ACC112 (cell line): ENCODE measurements around the gene PLXNA3.

Experiments
- H2AFZ ChIP-seq: fragments of 200-600 bp; sonication (generic); one replicate; pipeline ENCODE4 v1.6.0; 2017; ENCODE audit warnings: antibody characterized with exemption, low read length; ENCODE audit not compliant: unreplicated experiment
- H3K27ac ChIP-seq: fragments of 200-600 bp; sonication (generic); 2 replicates; pipeline ENCODE4 v1.5.1; 2014; ENCODE audit warnings: low read depth, mild to moderate bottlenecking, antibody characterized with exemption, low read length, moderate library complexity
- H3K27me3 ChIP-seq: fragments of 200-600 bp; sonication (generic); 2 replicates; pipeline ENCODE4 v1.6.1; 2014; ENCODE audit warnings: mild to moderate bottlenecking, antibody characterized with exemption, low read length, moderate library complexity, mixed read lengths; ENCODE audit not compliant: insufficient read depth
- H3K36me3 ChIP-seq: fragments of 200-600 bp; sonication (generic); 2 replicates; pipeline ENCODE4 v1.6.1; 2016; ENCODE audit warnings: mild to moderate bottlenecking, antibody characterized with exemption, low read length, moderate library complexity, mixed read lengths; ENCODE audit not compliant: insufficient read depth
- H3K4me1 ChIP-seq: fragments of 200-600 bp; sonication (generic); one replicate; pipeline ENCODE4 v1.6.1; 2016; ENCODE audit warnings: low read length, mixed read lengths; ENCODE audit not compliant: insufficient read depth, unreplicated experiment, control insufficient read depth
- H3K4me3 ChIP-seq: fragments of 200-600 bp; sonication (generic); 2 replicates; pipeline ENCODE4 v1.5.1; 2014; ENCODE audit warnings: mild to moderate bottlenecking, low read depth, low read length
- H3K79me2 ChIP-seq: fragments of 200-600 bp; sonication (generic); one replicate; pipeline ENCODE4 v1.6.0; 2016; ENCODE audit warnings: low read length; ENCODE audit not compliant: control insufficient read depth, unreplicated experiment, insufficient read depth

PLXNA3 gene

DNA sequence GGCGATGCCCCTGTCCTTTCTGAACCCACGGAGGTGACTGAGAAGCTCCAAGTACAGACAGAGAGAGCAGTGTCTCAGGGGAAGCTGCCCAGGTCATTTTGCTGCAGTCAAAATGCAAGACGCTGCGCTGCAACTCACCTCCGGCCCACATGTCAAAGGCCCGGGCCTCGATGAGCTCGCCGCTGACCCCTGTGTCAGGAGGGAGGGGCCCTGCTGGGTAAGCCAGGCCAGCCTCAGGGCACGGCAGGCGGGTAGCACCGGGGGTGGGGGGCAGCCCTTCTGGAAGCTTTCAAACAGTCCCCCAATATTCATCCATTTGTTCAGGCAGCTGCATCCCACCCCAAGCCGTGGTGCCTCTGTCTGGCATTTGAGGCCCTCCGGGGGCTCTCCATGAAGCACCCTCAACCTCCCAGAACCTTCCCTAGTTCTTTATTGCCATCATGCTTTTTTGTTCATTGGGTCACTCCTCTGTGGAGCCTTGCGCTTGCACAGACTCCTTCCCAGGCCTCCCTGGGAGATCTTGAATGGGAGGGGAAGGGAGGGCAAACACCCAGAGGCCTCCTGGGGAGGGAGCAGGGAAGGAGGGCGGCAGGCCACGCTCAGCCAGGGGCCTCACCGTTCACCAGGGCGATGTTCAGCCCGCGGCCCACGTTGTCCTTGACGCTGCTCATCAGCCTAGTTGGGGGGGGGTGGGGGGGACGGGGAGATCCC, 49.7 kb downstream of the PLXNA3 start:
- Histone ChIP-seq H3K36me3 (no peaks in the 10 kb centered on the region), H3K79me2 (no peaks in the 10 kb centered on the region), H3K4me1 (peaks cover 12% of the 10 kb centered on the region), H2AFZ (no peak overlapping the region), H3K4me3 (no peak overlapping the region), H3K27me3 (no peaks in the 10 kb centered on the region), H3K27ac (no peak overlapping the region)

DNA sequence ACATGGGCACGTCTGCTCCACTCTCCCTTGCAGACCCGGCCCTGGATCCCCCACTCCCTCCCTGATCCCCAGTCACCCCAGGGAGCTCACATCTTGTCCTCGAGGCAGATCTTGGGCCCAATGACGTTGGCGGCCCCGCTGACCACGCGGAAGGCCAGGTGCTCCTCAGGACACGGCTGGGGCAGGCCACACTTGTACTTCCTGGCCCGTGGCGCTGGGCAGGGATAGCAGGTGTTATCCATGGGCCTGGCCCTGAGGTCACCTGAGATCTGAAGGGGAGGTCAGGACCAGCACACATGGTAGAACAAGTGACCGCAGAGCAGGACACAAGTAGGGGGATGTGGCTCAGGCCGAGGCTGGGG, 50.3 kb downstream of the PLXNA3 start:
- no peaks in the 10 kb centered on the region for H3K36me3 ChIP-seq
- no peak overlapping the region for H3K27ac ChIP-seq
- no peak overlapping the region for H2AFZ ChIP-seq
- H3K4me1 ChIP-seq: peaks cover 12% of the 10 kb centered on the region
- no peak overlapping the region for H3K4me3 ChIP-seq
- H3K79me2 ChIP-seq: no peaks in the 10 kb centered on the region
- H3K27me3 ChIP-seq: no peaks in the 10 kb centered on the region

DNA sequence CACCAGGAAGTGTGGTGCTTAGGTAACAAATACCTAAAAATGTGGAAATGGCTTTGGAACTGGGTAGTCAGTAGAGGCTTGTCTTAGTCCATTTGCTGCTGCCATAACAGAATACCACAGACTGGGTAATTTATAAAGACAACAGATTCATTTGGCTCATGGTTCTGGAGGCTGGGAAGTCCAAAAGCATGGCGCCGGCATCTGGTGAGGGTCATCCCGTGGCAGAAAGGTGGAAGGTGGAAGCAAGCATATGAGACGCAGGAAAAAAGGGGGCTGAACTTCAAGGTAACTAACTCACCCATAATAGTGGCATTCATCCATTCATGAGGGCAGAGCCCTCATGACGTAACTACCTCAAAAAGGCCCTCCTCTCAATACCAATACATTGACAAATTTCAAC, 51.4 kb downstream of the PLXNA3 start:
- Histone ChIP-seq H3K79me2 (no peaks in the 10 kb centered on the region), H3K4me1 (peaks cover 12% of the 10 kb centered on the region), H3K4me3 (no peak overlapping the region), H3K27me3 (no peaks in the 10 kb centered on the region), H3K36me3 (no peaks in the 10 kb centered on the region), H3K27ac (no peak overlapping the region), H2AFZ (no peak overlapping the region)

DNA sequence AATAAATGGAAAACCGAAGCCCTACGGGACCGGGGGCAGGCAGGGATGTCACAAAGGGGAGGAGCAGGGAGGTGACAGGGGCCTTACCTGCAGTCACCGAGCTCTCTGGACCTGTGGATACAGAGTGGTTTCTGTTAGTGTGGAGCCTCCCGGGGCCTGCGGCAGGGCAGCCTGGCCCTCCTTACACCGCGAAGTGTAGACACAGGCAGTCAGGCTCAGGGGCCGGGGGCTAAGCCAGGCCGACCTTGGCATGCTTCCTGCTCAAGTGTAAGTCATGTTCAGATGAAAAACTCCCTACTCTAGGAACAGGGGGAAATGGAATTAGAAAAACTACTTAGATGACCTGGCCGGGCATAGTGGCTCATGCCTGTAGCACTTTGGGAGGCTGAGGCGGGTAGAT, 53.7 kb downstream of the PLXNA3 start:
- H3K27ac ChIP-seq: no peak overlapping the region

DNA sequence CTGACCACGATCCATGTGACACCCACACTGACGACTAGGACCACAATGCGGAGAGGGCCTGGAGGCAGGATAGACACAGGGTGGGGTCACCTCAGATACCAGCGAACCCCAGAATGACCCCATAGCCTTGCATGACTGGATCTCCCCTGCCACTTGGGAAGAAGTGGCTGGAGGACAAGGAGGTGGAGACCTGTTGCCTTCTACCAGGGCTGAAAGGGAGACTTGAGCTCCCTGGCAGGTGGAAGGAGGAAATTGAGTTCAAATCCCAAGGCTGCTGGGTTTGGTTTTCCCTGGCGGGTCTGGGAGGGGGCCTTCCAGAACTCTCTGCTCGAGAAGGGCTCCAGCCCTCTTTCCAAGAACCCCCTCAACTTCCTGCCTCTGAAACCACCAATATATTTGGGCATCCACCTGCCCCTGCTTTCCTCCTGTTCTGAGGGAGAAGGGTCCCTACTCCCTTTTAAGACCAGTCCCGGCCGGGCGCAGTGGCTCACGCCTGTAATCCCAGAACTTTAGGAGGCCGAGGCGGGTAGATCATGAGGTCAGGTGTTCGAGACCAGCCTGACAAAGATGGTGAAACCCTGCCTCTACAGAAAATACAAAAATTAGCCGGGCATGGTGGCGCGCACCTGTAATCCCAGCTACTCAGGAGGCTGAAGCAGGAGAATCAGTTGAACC, 54.9 kb downstream of the PLXNA3 start:
- H3K36me3 ChIP-seq: no peaks in the 10 kb centered on the region
- no peaks in the 10 kb centered on the region for H3K27me3 ChIP-seq
- no peak overlapping the region for H3K4me3 ChIP-seq
- H3K4me1 ChIP-seq: no peaks in the 10 kb centered on the region
- peaks cover 8% of the 10 kb centered on the region for H3K79me2 ChIP-seq
- no peak overlapping the region for H2AFZ ChIP-seq
- no peak overlapping the region for H3K27ac ChIP-seq

More for the DNA sequence above, 53.7 kb downstream of the PLXNA3 start:
- Histone ChIP-seq H3K27me3 (no peaks in the 10 kb centered on the region), H3K4me1 (no peaks in the 10 kb centered on the region), H3K4me3 (no peak overlapping the region), H2AFZ (no peak overlapping the region), H3K36me3 (no peaks in the 10 kb centered on the region), H3K79me2 (peaks cover 8% of the 10 kb centered on the region)

DNA sequence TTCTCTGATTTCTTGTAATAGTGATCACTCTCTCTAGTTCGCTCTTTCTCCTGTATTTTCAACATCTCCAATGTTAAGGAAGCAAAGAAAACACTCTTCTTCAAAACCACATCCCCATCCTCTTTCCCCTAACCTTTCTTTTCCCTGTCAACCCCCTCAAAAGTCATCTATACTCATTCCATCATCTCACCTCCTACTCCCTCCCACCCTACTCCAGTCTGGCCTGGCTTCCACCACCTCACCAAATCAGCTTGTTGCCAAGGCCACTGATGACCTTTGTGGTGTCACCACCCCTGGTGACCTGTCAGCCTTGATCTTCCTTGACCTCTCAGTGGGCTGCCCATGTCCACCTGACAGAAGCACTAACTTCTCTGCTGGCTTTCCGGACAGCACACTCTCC, 55.6 kb downstream of the PLXNA3 start:
- H2AFZ ChIP-seq: no peak overlapping the region
- H3K4me1 ChIP-seq: no peaks in the 10 kb centered on the region
- no peaks in the 10 kb centered on the region for H3K36me3 ChIP-seq
- H3K79me2 ChIP-seq: peaks cover 8% of the 10 kb centered on the region
- no peaks in the 10 kb centered on the region for H3K27me3 ChIP-seq
- no peak overlapping the region for H3K4me3 ChIP-seq
- H3K27ac ChIP-seq: no peak overlapping the region

DNA sequence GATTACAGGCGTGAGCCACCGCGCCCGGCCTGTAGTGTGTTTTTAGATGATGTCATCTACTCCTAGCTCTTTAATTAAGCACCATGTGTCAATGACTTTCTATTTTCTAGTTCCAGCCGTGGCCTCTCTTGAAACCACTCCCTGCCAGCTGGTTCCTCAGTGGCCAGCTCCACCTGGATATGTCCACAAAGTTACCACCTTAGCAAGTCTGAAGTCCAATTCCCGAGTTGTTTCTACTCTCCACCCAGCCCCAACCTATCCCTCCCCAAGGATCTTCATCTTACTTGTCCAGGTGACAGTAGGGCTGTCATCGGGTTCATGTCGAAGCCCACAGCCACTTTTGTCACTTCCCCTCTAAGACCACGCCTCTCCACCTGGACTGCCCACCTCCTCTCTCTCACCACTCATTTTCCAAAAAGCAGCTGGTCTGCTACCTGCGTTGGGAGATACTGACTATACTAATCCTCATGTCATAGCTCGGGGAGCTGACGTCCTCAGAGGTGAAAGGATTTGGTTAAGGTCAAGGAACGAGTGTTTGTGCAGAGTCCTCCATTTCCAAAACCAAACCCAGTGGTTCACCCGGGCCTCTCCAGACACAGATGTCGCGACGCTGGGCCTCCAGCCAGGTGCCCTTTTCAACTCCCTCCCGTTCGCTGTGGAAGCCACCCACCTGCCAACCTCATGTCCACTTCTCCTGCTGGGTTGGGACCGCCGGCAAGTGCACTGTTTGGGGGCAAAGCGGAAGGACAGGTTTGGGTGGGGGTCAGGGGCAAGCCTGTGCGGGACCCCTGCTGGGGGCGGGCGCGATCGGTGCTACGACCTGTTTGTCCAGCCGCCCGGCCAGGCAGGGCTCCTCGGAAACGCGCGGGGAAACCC, 57.2 kb downstream of the PLXNA3 start:
- Histone ChIP-seq H2AFZ (no peak overlapping the region), H3K36me3 (no peaks in the 10 kb centered on the region), H3K4me1 (no peaks in the 10 kb centered on the region), H3K27me3 (no peaks in the 10 kb centered on the region), H3K79me2 (peaks cover 8% of the 10 kb centered on the region), H3K4me3 (peak overlapping the region; percentile 78), H3K27ac (peak overlapping the region; percentile 33; the same call in 1 of the 2 replicates)

DNA sequence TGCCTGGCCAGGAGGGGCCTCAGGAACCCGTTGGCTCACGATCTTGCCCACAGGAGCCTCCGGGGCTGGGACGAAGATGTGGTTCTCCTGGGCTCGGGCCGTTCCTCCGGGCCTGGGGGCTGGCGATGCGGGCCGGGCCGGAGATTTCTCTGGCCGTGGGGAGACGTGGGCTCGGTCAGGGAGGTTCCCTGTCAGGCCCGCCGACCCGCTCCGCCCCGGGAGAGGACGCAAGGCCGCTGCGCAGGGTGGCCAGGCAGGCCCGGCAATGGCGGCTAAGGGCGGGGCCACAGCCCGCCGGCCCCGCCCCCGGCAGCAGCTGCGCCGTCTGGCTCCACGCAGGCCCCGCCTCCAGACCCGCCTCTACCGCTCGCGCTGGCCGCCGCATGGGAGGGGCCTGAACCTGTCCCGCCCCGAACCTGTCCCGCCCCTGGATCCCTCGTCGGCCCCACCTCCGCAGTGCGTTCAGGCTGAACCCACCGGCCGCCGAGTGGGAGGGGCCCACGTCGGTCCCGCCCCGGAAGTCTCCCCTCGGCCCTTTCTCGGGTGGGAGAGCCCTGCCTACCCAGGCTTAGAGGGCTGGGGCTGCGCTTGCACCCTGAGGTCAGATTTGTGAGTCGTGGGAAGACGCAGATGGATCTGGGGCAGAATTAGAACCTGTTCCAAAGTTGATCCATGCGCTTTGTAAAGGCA, 58.0 kb downstream of the PLXNA3 start, which contains the start of gene FAM3A:
Gene FAM3A (minus strand): TSS at position 267 of the 690 bp plus-strand sequence. CDS start 460 bp downstream, outside the sequence.
- Histone ChIP-seq H3K79me2 (peaks cover 8% of the 10 kb centered on the region), H3K36me3 (no peaks in the 10 kb centered on the region), H3K4me1 (no peaks in the 10 kb centered on the region), H3K27me3 (no peaks in the 10 kb centered on the region), H2AFZ (peak within 1 kb of the TSS; percentile 91), H3K4me3 (peak within 1 kb of the TSS; percentile 84), H3K27ac (peak within 1 kb of the TSS; percentile 53)

DNA sequence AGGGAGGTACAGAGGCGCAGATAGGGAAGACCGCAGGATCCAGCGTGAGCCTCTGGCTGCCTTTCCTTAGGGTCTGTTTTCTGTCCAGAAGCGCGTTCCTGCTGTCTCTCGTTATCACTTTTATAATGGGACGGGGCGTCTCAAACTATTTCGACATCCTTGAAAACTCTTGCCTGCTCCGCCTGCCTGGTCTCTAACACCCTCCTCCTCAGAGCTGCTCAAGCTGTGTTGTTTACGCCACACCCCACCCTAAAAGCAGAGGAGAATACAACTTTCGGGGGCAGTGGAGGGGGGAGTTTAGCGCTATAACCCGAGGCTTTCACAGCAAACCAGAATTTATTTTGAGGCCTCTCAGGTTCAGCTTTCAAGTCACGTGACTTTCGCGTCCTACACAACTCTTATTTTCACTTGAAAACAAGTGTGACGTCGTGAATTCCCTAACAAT, 58.6 kb downstream of the PLXNA3 start:
- H2AFZ ChIP-seq: peak overlapping the region; percentile 91
- no peaks in the 10 kb centered on the region for H3K27me3 ChIP-seq
- H3K4me3 ChIP-seq: peak overlapping the region; percentile 84
- H3K4me1 ChIP-seq: no peaks in the 10 kb centered on the region
- H3K36me3 ChIP-seq: no peaks in the 10 kb centered on the region
- H3K27ac ChIP-seq: peak overlapping the region; percentile 53
- H3K79me2 ChIP-seq: peaks cover 8% of the 10 kb centered on the region
